HFFc6 (cell line): ENCODE data around the gene PTGS2. TPM values are rescaled to one million over a fixed set of nuclear protein-coding genes. Genes with fewer than 3 reads are reported as not detected.
A peak's percentile ranks its signal among the peaks of the same experiment; 100 is the strongest.

Experiments
- DNase-seq: peaks from one replicate; pipeline ENCODE4 v3.0.0-alpha.2; 2018
- H3K27ac Mint-ChIP-seq: 2 replicates; pipeline ENCODE4 v1.8.0; 2020; ENCODE audit warnings: mild to moderate bottlenecking, mixed read lengths
- H3K27me3 Mint-ChIP-seq: 2 replicates; pipeline ENCODE4 v1.8.0; 2021; ENCODE audit warnings: mild to moderate bottlenecking, moderate library complexity, mixed read lengths; ENCODE audit not compliant: insufficient read depth
- H3K36me3 Mint-ChIP-seq: 2 replicates; pipeline ENCODE4 v1.8.0; 2021; ENCODE audit warnings: low read depth, mixed read lengths
- H3K4me1 Mint-ChIP-seq: 2 replicates; pipeline ENCODE4 v1.8.0; 2020; ENCODE audit warnings: low read depth, mixed read lengths
- H3K4me3 Mint-ChIP-seq: 2 replicates; pipeline ENCODE4 v1.8.0; 2020; ENCODE audit warnings: mild to moderate bottlenecking, moderate library complexity, mixed read lengths
- H3K9me3 Mint-ChIP-seq: 2 replicates; pipeline ENCODE4 v1.8.0; 2020; ENCODE audit warnings: mild to moderate bottlenecking, mixed read lengths
- CTCF ChIP-seq: fragments of 200-600 bp; sonication (generic); IDR thresholded peaks from 2 replicates; pipeline ENCODE4 v1.5.0; 2021; ENCODE audit warnings: antibody characterized with exemption, mild to moderate bottlenecking
- total RNA-seq, 6 experiments: library from RNA; stranded (reverse); fragmentation: NEBNext Ultra II Directional; extraction: Animal tissue kit (Norgen Biotek cat#: 25700); gene quantifications; 2 replicates in 1 of 6; 3 replicates in 5 of 6; pipeline ENCODE4 v1.2.3, GENCODE V29; 2021

Gene PTGS2
- total RNA-seq, 6 experiments from 2014 or later = 59.2 to 176 (median 70.3) TPM

- Mint-ChIP-seq H3K27ac (no peak overlapping the region), H3K36me3 (no peaks in the 10 kb centered on the region; the same call in 1 of the 2 replicates), H3K4me3 (no peak overlapping the region), H3K4me1 (peaks cover 23% of the 10 kb centered on the region), H3K27me3 (no peaks in the 10 kb centered on the region), H3K9me3 (no peaks in the 10 kb centered on the region; the same call in 1 of the 2 replicates)
- peak; percentile 59 for DNase-seq
- TF ChIP-seq CTCF = no peak
Measured at GRCh38 chr1:186662752-186663151, 17.5 kb downstream of the PTGS2 start.

- no peak for DNase-seq
- Mint-ChIP-seq H3K27me3 (no peaks in the 10 kb centered on the region; the same call in 1 of the 2 replicates), H3K36me3 (no peaks in the 10 kb centered on the region; the same call in 1 of the 2 replicates), H3K4me3 (no peak overlapping the region), H3K27ac (no peak overlapping the region), H3K9me3 (no peaks in the 10 kb centered on the region; the same call in 1 of the 2 replicates), H3K4me1 (peaks cover 23% of the 10 kb centered on the region)
- TF ChIP-seq CTCF = no peak
Measured at GRCh38 chr1:186659890-186660341, 20.3 kb downstream of the PTGS2 start.

- DNase-seq = no peak
- peaks cover 22% of the 10 kb centered on the region for H3K4me1 Mint-ChIP-seq
- no peak overlapping the region for H3K4me3 Mint-ChIP-seq
- no peak for TF ChIP-seq CTCF
- no peak overlapping the region for H3K27ac Mint-ChIP-seq
- H3K9me3 Mint-ChIP-seq = no peaks in the 10 kb centered on the region; the same call in 1 of the 2 replicates
- no peaks in the 10 kb centered on the region; the same call in 1 of the 2 replicates for H3K36me3 Mint-ChIP-seq
- H3K27me3 Mint-ChIP-seq = peaks cover 1% of the 10 kb centered on the region
Measured at GRCh38 chr1:186658999-186659398, 21.2 kb downstream of the PTGS2 start.

- H3K27ac Mint-ChIP-seq = no peak overlapping the region
- H3K4me3 Mint-ChIP-seq = no peak overlapping the region
- H3K4me1 Mint-ChIP-seq = peaks cover 7% of the 10 kb centered on the region
- no peaks in the 10 kb centered on the region for H3K36me3 Mint-ChIP-seq
- DNase-seq = no peak
- H3K9me3 Mint-ChIP-seq = no peaks in the 10 kb centered on the region
- TF ChIP-seq CTCF = no peak
- peaks cover 1% of the 10 kb centered on the region for H3K27me3 Mint-ChIP-seq
Measured at GRCh38 chr1:186657481-186657880, 22.7 kb downstream of the PTGS2 start.

GRCh38 chr1:186655876-186656275 lies 24.3 kb downstream of the PTGS2 start:
- H3K4me1 Mint-ChIP-seq = no peaks in the 10 kb centered on the region
- no peak for TF ChIP-seq CTCF
- no peaks in the 10 kb centered on the region for H3K36me3 Mint-ChIP-seq
- H3K4me3 Mint-ChIP-seq = no peak overlapping the region
- peaks cover 1% of the 10 kb centered on the region for H3K27me3 Mint-ChIP-seq
- no peak overlapping the region for H3K27ac Mint-ChIP-seq
- DNase-seq = no peak
- H3K9me3 Mint-ChIP-seq = no peaks in the 10 kb centered on the region

GRCh38 chr1:186654741-186655140 lies 25.5 kb downstream of the PTGS2 start:
- DNase-seq = no peak
- Mint-ChIP-seq H3K27ac (no peak overlapping the region), H3K9me3 (no peaks in the 10 kb centered on the region), H3K4me3 (no peak overlapping the region), H3K36me3 (no peaks in the 10 kb centered on the region), H3K27me3 (peaks cover 1% of the 10 kb centered on the region), H3K4me1 (no peaks in the 10 kb centered on the region)
- no peak for TF ChIP-seq CTCF
